HepG2 (cell line): ENCODE results near the gene ABT1. TPM values are rescaled to one million over a fixed set of nuclear protein-coding genes. Genes with fewer than 3 reads are reported as not detected.

Experiments
- ATF5 ChIP-seq: sonication (generic); formaldehyde crosslinking; IDR thresholded peaks from 2 replicates; pipeline ENCODE4 v1.4.0; 2020; ENCODE audit warnings: mild to moderate bottlenecking, low read depth, missing genetic modification reagents
- CREB3 ChIP-seq: sonication (generic); formaldehyde crosslinking; IDR thresholded peaks from 2 replicates; pipeline ENCODE4 v1.5.0; 2020; ENCODE audit warnings: missing genetic modification reagents
- CTCF ChIP-seq: sonication (generic); formaldehyde crosslinking; IDR thresholded peaks from 2 replicates; pipeline ENCODE4 v1.5.0; 2020; ENCODE audit warnings: mild to moderate bottlenecking, missing genetic modification reagents, moderate library complexity
- ERF ChIP-seq: IDR thresholded peaks from 2 replicates; pipeline ENCODE4 v1.6.1; 2018; ENCODE audit warnings: missing biosample characterization, missing genetic modification reagents
- ETV6 ChIP-seq: sonication (generic); formaldehyde crosslinking; conservative IDR thresholded peaks from 2 replicates; pipeline ENCODE4 v1.4.0; 2020; ENCODE audit warnings: missing genetic modification reagents
- FOXA3 ChIP-seq: IDR thresholded peaks from 2 replicates; pipeline ENCODE4 v1.6.1; 2016; ENCODE audit warnings: missing genetic modification reagents, missing compliant biosample characterization
- IKZF4 ChIP-seq: sonication (generic); formaldehyde crosslinking; IDR thresholded peaks from 2 replicates; pipeline ENCODE4 v1.5.1; 2020; ENCODE audit warnings: borderline replicate concordance, mild to moderate bottlenecking, low read depth, missing genetic modification reagents; ENCODE audit errors: not compliant biosample characterization
- PPARG ChIP-seq: conservative IDR thresholded peaks from 2 replicates; pipeline ENCODE4 v1.6.1; 2016; ENCODE audit warnings: missing biosample characterization, missing genetic modification reagents
- PREB ChIP-seq: sonication (generic); formaldehyde crosslinking; IDR thresholded peaks from 2 replicates; pipeline ENCODE4 v1.4.0; 2020; ENCODE audit warnings: missing genetic modification reagents
- TOE1 ChIP-seq: sonication (generic); formaldehyde crosslinking; IDR thresholded peaks from 2 replicates; pipeline ENCODE4 v1.4.0; 2020; ENCODE audit warnings: mild to moderate bottlenecking, missing genetic modification reagents
- ZBTB34 ChIP-seq: sonication (generic); formaldehyde crosslinking; IDR thresholded peaks from 2 replicates; pipeline ENCODE4 v1.8.0; 2022; ENCODE audit warnings: mild to moderate bottlenecking, missing genetic modification reagents
- ZHX2 ChIP-seq, 2 experiments: sonication (generic) in 1 of 2; formaldehyde crosslinking in 1 of 2; IDR thresholded peaks; 2 replicates each; pipeline versions ENCODE4 v1.6.1 to v1.9.0; 2014 to 2022; ENCODE audit warnings: antibody characterized with exemption in 1 of 2, borderline replicate concordance in 1 of 2, inconsistent platforms in 1 of 2, low read depth in 1 of 2, missing genetic modification reagents in 1 of 2
- ZNF12 ChIP-seq: sonication (generic); formaldehyde crosslinking; IDR thresholded peaks from 2 replicates; pipeline ENCODE4 v1.5.0; 2020; ENCODE audit warnings: missing genetic modification reagents
- ZNF317 ChIP-seq: sonication (generic); formaldehyde crosslinking; IDR thresholded peaks from 2 replicates; pipeline ENCODE4 v1.5.0; 2020; ENCODE audit warnings: mild to moderate bottlenecking, missing genetic modification reagents
- ZNF335 ChIP-seq: sonication (generic); formaldehyde crosslinking; IDR thresholded peaks from 2 replicates; pipeline ENCODE4 v1.4.0; 2020; ENCODE audit warnings: missing genetic modification reagents
- ZNF614 ChIP-seq: IDR thresholded peaks from 2 replicates; pipeline ENCODE4 v1.6.1; 2018; ENCODE audit warnings: missing biosample characterization, missing genetic modification reagents, inconsistent platforms, borderline replicate concordance
- ZNF792 ChIP-seq: IDR thresholded peaks from 2 replicates; pipeline ENCODE4 v1.6.1; 2016
- polyA plus RNA-seq, 8 experiments: library from polyadenylated mRNA; depleted of rRNA in 3 of 8; stranded (reverse) in 7 of 8; unstranded in 1 of 8; fragments of >200 nt; fragmentation: Illumina TruSeq in 4 of 8; extraction: Trizol in 4 of 8; gene quantifications; 2 replicates each; pipeline versions ENCODE4 v1.2.1 to v1.2.3, GENCODE V29; 2011 to 2016; ENCODE audit warnings: low read depth in 4 of 8, missing spikeins in 1 of 8, mixed read lengths in 1 of 8; ENCODE audit not compliant: insufficient read depth in 1 of 8
- total RNA-seq, 5 experiments: library from RNA; depleted of rRNA; stranded (reverse); fragments of >200 nt; fragmentation: Illumina TruSeq; extraction: Trizol; gene quantifications; 2 replicates each; pipeline ENCODE4 v1.2.3, GENCODE V29; 2016; ENCODE audit warnings: low read depth in 1 of 5

Gene ABT1
- total and polyA plus RNA-seq, 2 of the 13 experiments (the other 11 are each of a cell fraction or from before 2014, with no cell fraction given) = 38.4 TPM

GRCh38 chr6:26595669-26596269, 984 bp upstream of the ABT1 start (continued):
- TF ChIP-seq ZNF614 (CRISPR knock-in tag) (peak; percentile 95), PREB (CRISPR knock-in tag) (no peak), ETV6 (CRISPR knock-in tag) (peak; percentile 85), ZHX2 (IDR thresholded peaks at IDR 0.05; ENCODE audit: low read depth) (0 out of 2 replicates have a peak, but pooled peaks have one; percentile 23), ZHX2 (CRISPR knock-in tag; IDR thresholded peaks at IDR 0.05; ENCODE audit: borderline replicate concordance) (no peak), ZNF792 (CRISPR knock-in tag) (peak; percentile 97), CTCF (CRISPR knock-in tag) (peak; percentile 99), PPARG (peak; percentile 30; the same call in 1 of the 2 replicates), IKZF4 (CRISPR knock-in tag) (no peak), ZNF12 (peak; percentile 46), ZNF335 (CRISPR knock-in tag) (peak; percentile 79; the same call in 1 of the 2 replicates), ZBTB34 (CRISPR knock-in tag) (0 out of 2 replicates have a peak, but pooled peaks have one; percentile 47), FOXA3 (CRISPR knock-in tag) (peak; percentile 81), TOE1 (CRISPR knock-in tag) (peak; percentile 35; the same call in 1 of the 2 replicates), ERF (CRISPR knock-in tag) (peak; percentile 94), ZNF317 (CRISPR knock-in tag) (peak; percentile 96), ATF5 (CRISPR knock-in tag) (no peak), CREB3 (CRISPR knock-in tag) (0 out of 2 replicates have a peak, but pooled peaks have one; percentile 22)
